Measurements from ENCODE around the gene HIGD1A.

- TF ChIP-seq, protein P1, sequence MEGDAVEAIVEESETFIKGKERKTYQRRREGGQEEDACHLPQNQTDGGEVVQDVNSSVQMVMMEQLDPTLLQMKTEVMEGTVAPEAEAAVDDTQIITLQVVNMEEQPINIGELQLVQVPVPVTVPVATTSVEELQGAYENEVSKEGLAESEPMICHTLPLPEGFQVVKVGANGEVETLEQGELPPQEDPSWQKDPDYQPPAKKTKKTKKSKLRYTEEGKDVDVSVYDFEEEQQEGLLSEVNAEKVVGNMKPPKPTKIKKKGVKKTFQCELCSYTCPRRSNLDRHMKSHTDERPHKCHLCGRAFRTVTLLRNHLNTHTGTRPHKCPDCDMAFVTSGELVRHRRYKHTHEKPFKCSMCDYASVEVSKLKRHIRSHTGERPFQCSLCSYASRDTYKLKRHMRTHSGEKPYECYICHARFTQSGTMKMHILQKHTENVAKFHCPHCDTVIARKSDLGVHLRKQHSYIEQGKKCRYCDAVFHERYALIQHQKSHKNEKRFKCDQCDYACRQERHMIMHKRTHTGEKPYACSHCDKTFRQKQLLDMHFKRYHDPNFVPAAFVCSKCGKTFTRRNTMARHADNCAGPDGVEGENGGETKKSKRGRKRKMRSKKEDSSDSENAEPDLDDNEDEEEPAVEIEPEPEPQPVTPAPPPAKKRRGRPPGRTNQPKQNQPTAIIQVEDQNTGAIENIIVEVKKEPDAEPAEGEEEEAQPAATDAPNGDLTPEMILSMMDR (conservative IDR thresholded peaks at IDR 0.05; ENCODE audit: low read depth, low read length) = no peak
- no peak for TF ChIP-seq RCOR1 (IDR thresholded peaks at IDR 0.05; ENCODE audit: insufficient replicate concordance, low read length)
- TF ChIP-seq BHLHE40 (IDR thresholded peaks at IDR 0.05; ENCODE audit: low read depth, low read length) = no peak
- no peak for TF ChIP-seq RAD21 (IDR thresholded peaks at IDR 0.05; ENCODE audit: low read length)
- TF ChIP-seq NFE2L2 (IDR thresholded peaks at IDR 0.05; ENCODE audit: low read depth, low read length) = no peak
- no peak for TF ChIP-seq POLR2A (IDR thresholded peaks at IDR 0.05; ENCODE audit: low read depth, low read length)
- no peak for TF ChIP-seq CEBPB (IDR thresholded peaks at IDR 0.05; ENCODE audit: low read depth, low read length)
- TF ChIP-seq, protein P2, sequence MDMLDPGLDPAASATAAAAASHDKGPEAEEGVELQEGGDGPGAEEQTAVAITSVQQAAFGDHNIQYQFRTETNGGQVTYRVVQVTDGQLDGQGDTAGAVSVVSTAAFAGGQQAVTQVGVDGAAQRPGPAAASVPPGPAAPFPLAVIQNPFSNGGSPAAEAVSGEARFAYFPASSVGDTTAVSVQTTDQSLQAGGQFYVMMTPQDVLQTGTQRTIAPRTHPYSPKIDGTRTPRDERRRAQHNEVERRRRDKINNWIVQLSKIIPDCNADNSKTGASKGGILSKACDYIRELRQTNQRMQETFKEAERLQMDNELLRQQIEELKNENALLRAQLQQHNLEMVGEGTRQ (IDR thresholded peaks at IDR 0.05; ENCODE audit: low read depth, low read length) = no peak
Measured at GRCh38 chr3:42771271-42771670, 33.0 kb downstream of the HIGD1A start.

Data from IMR-90 (cell line).